Neural cell (in vitro differentiated cells): Measurements from ENCODE around the gene PLA2G12B. TPM values are rescaled to one million over a fixed set of nuclear protein-coding genes. Genes with fewer than 3 reads are reported as not detected.

Source experiments
- H2AFZ ChIP-seq: fragments of 200-600, 300-800 bp; sonication (generic), shearing (Covaris generic); 2 replicates; pipeline ENCODE4 v1.6.0; 2014; ENCODE audit warnings: low read depth, mild to moderate bottlenecking, antibody characterized with exemption, low read length, moderate library complexity
- H3F3A ChIP-seq: fragments of 200-600 bp; shearing (Covaris generic); 2 replicates; pipeline ENCODE4 v1.6.1; 2016; ENCODE audit warnings: mild to moderate bottlenecking, moderate library complexity, mixed read lengths, antibody characterized with exemption, low read length; ENCODE audit not compliant: insufficient read depth, poor library complexity, severe bottlenecking
- H3K27ac ChIP-seq: fragments of 200-600, 300-800 bp; sonication (generic), shearing (Covaris generic); 2 replicates; pipeline ENCODE4 v1.5.1; 2014; ENCODE audit warnings: mild to moderate bottlenecking, low read length, moderate library complexity
- H3K27me3 ChIP-seq: fragments of 300-800, 200-600 bp; sonication (generic), shearing (Covaris generic); 2 replicates; pipeline ENCODE4 v1.6.0; 2014; ENCODE audit warnings: mild to moderate bottlenecking, low read depth, low read length, moderate library complexity; ENCODE audit not compliant: insufficient read depth
- H3K36me3 ChIP-seq: fragments of 300-800, 200-600 bp; sonication (generic), shearing (Covaris generic); 2 replicates; pipeline ENCODE4 v1.5.1; 2014; ENCODE audit warnings: mild to moderate bottlenecking, antibody characterized with exemption, low read length, moderate library complexity; ENCODE audit not compliant: insufficient read depth
- H3K4me2 ChIP-seq: fragments of 300-800, 200-600 bp; sonication (generic), shearing (Covaris generic); 2 replicates; pipeline ENCODE4 v1.6.0; 2014; ENCODE audit warnings: mild to moderate bottlenecking, low read length
- H3K4me3 ChIP-seq: fragments of 300-800, 200-600 bp; sonication (generic), shearing (Covaris generic); 2 replicates; pipeline ENCODE4 v1.5.1; 2014; ENCODE audit warnings: mild to moderate bottlenecking, low read length, moderate library complexity
- H3K79me2 ChIP-seq: fragments of 200-600 bp; shearing (Covaris generic); replicated peaks from 2 replicates; pipeline ENCODE4 v1.6.0; 2014; ENCODE audit warnings: mild to moderate bottlenecking, low read length, moderate library complexity; ENCODE audit not compliant: insufficient read depth
- H3K9ac ChIP-seq: fragments of 300-800, 200-600 bp; sonication (generic), shearing (Covaris generic); 2 replicates; pipeline ENCODE4 v1.6.1; 2016; ENCODE audit warnings: mild to moderate bottlenecking, low read length, mixed read lengths
- H3K9me2 ChIP-seq: fragments of 200-600 bp; shearing (Covaris generic); 2 replicates; pipeline ENCODE4 v1.6.1; 2016; ENCODE audit warnings: mild to moderate bottlenecking, low read length, mixed read lengths; ENCODE audit not compliant: insufficient read depth
- H3K9me3 ChIP-seq: fragments of 200-600, 300-800 bp; sonication (generic), shearing (Covaris generic); 2 replicates; pipeline ENCODE4 v1.6.1; 2016; ENCODE audit warnings: mild to moderate bottlenecking, mixed run types, low read length, moderate library complexity, mixed read lengths
- H4K20me1 ChIP-seq: fragments of 200-600 bp; shearing (Covaris generic); 2 replicates; pipeline ENCODE4 v1.6.1; 2016; ENCODE audit warnings: mild to moderate bottlenecking, mixed run types; ENCODE audit not compliant: insufficient read depth
- EP300 ChIP-seq: fragments of 450-650 bp; conservative IDR thresholded peaks from 2 replicates; pipeline ENCODE4 v1.6.1; 2014; ENCODE audit warnings: antibody characterized with exemption, mild to moderate bottlenecking, moderate library complexity; ENCODE audit not compliant: poor library complexity, severe bottlenecking
- EZH2 ChIP-seq: fragments of 200-600, 300-800 bp; shearing (Covaris generic), sonication (generic); IDR thresholded peaks from 2 replicates; pipeline ENCODE4 v1.6.1; 2014; ENCODE audit warnings: antibody characterized with exemption, low read length, borderline replicate concordance, mild to moderate bottlenecking; ENCODE audit not compliant: insufficient read depth, poor library complexity, severe bottlenecking
- MXI1 ChIP-seq: fragments of 450-650 bp; conservative IDR thresholded peaks from 2 replicates; pipeline ENCODE4 v1.6.1; 2014; ENCODE audit warnings: antibody characterized with exemption, mild to moderate bottlenecking; ENCODE audit not compliant: poor library complexity, severe bottlenecking
- POLR2AphosphoS5 ChIP-seq: IDR thresholded peaks from 2 replicates; pipeline ENCODE4 v1.6.1; 2012
- RAD21 ChIP-seq: fragments of 450-650 bp; conservative IDR thresholded peaks from 2 replicates; pipeline ENCODE4 v1.6.1; 2014; ENCODE audit warnings: antibody characterized with exemption, mild to moderate bottlenecking, moderate library complexity
- SMC3 ChIP-seq: fragments of 450-650 bp; conservative IDR thresholded peaks from 2 replicates; pipeline ENCODE4 v1.6.1; 2014; ENCODE audit warnings: antibody characterized with exemption, mild to moderate bottlenecking, moderate library complexity; ENCODE audit not compliant: poor library complexity
- TAF1 ChIP-seq: IDR thresholded peaks from 2 replicates; pipeline ENCODE4 v1.6.1; 2012; ENCODE audit warnings: low read depth
- polyA plus RNA-seq: library from polyadenylated mRNA; depleted of rRNA; stranded (reverse); fragments of >200 nt; gene quantifications from 2 replicates; pipeline ENCODE4 v1.2.3, GENCODE V29; 2014
- TF ChIP-seq, protein P1 (sequence below): fragments of 450-650 bp; IDR thresholded peaks from 2 replicates; pipeline ENCODE4 v1.5.1; 2014; ENCODE audit warnings: antibody characterized with exemption, mild to moderate bottlenecking, moderate library complexity; ENCODE audit not compliant: poor library complexity, severe bottlenecking
- TF ChIP-seq, protein P2 (sequence below): IDR thresholded peaks from 2 replicates; pipeline ENCODE4 v1.6.1; 2012; ENCODE audit warnings: borderline replicate concordance

Gene PLA2G12B
- polyA plus RNA-seq, 1 donor from 2014 or later = not detected

- no peak overlapping the region for H3K4me3 ChIP-seq
- no peaks in the 10 kb centered on the region for H4K20me1 ChIP-seq
- H3K27ac ChIP-seq = no peak overlapping the region
- H3K9me2 ChIP-seq = no peaks in the 10 kb centered on the region
- H3K27me3 ChIP-seq = no peaks in the 10 kb centered on the region
- no peaks in the 10 kb centered on the region for H3F3A ChIP-seq
- no peaks in the 10 kb centered on the region for H3K36me3 ChIP-seq
- no peaks in the 10 kb centered on the region for H3K9me3 ChIP-seq
- no peak overlapping the region for H3K4me2 ChIP-seq
- H3K79me2 ChIP-seq = no peaks in the 10 kb centered on the region
- no peak overlapping the region for H3K9ac ChIP-seq
- no peak overlapping the region for H2AFZ ChIP-seq
- no peak for TF ChIP-seq RAD21
Observed at GRCh38 chr10:72948762-72949161, 5.8 kb downstream of the PLA2G12B start.

DNA sequence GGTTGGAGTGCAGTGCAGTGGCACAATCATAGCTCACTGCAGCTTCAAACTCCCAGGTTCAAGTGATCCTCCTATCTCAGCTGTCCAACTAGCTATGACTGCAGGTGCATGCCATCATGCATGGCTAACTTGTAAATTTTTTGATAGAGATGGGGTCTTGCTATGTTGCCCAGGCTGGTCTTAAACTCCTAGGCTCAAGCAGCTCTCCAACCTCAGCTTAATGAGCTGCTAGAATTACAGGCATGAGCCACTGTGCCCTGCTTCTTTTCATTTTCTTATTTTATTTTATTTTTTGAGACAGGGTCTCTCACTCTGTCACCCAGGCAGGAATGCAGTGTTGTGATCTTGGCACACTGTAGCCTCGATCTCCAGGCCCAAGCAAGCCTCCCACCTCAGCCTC is 7.6 kb downstream of the PLA2G12B start:
- TF ChIP-seq MXI1 (no peak), EP300 (no peak), RAD21 (no peak), EZH2 (no peak), SMC3 (no peak), TAF1 (no peak), POLR2AphosphoS5 (no peak)
- TF ChIP-seq, protein P1, sequence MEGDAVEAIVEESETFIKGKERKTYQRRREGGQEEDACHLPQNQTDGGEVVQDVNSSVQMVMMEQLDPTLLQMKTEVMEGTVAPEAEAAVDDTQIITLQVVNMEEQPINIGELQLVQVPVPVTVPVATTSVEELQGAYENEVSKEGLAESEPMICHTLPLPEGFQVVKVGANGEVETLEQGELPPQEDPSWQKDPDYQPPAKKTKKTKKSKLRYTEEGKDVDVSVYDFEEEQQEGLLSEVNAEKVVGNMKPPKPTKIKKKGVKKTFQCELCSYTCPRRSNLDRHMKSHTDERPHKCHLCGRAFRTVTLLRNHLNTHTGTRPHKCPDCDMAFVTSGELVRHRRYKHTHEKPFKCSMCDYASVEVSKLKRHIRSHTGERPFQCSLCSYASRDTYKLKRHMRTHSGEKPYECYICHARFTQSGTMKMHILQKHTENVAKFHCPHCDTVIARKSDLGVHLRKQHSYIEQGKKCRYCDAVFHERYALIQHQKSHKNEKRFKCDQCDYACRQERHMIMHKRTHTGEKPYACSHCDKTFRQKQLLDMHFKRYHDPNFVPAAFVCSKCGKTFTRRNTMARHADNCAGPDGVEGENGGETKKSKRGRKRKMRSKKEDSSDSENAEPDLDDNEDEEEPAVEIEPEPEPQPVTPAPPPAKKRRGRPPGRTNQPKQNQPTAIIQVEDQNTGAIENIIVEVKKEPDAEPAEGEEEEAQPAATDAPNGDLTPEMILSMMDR = no peak
- TF ChIP-seq, protein P2, sequence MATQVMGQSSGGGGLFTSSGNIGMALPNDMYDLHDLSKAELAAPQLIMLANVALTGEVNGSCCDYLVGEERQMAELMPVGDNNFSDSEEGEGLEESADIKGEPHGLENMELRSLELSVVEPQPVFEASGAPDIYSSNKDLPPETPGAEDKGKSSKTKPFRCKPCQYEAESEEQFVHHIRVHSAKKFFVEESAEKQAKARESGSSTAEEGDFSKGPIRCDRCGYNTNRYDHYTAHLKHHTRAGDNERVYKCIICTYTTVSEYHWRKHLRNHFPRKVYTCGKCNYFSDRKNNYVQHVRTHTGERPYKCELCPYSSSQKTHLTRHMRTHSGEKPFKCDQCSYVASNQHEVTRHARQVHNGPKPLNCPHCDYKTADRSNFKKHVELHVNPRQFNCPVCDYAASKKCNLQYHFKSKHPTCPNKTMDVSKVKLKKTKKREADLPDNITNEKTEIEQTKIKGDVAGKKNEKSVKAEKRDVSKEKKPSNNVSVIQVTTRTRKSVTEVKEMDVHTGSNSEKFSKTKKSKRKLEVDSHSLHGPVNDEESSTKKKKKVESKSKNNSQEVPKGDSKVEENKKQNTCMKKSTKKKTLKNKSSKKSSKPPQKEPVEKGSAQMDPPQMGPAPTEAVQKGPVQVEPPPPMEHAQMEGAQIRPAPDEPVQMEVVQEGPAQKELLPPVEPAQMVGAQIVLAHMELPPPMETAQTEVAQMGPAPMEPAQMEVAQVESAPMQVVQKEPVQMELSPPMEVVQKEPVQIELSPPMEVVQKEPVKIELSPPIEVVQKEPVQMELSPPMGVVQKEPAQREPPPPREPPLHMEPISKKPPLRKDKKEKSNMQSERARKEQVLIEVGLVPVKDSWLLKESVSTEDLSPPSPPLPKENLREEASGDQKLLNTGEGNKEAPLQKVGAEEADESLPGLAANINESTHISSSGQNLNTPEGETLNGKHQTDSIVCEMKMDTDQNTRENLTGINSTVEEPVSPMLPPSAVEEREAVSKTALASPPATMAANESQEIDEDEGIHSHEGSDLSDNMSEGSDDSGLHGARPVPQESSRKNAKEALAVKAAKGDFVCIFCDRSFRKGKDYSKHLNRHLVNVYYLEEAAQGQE = no peak
- Histone ChIP-seq H3K4me2 (no peak overlapping the region), H3F3A (no peaks in the 10 kb centered on the region), H3K9me3 (no peaks in the 10 kb centered on the region), H3K27me3 (no peaks in the 10 kb centered on the region), H3K79me2 (no peaks in the 10 kb centered on the region), H3K27ac (no peak overlapping the region), H3K36me3 (no peaks in the 10 kb centered on the region), H3K9me2 (no peaks in the 10 kb centered on the region), H4K20me1 (no peaks in the 10 kb centered on the region), H3K4me3 (no peak overlapping the region), H2AFZ (no peak overlapping the region), H3K9ac (no peak overlapping the region)
